RPMI7951 (cell line): ENCODE results near the gene PRAMEF25. TPM values are rescaled to one million over a fixed set of nuclear protein-coding genes. Genes with fewer than 3 reads are reported as not detected.
"Not testable (repeated sequence)": the region's sequence is repeated elsewhere in the genome, so short reads cannot be mapped to it uniquely, and the experiment has no call there.

ENCODE experiments used
- DNase-seq: peaks from one replicate; pipeline ENCODE4 v3.0.0-alpha.2; 2012; ENCODE audit warnings: low read depth
- total RNA-seq: library from RNA; depleted of rRNA; stranded (reverse); fragments of >200 nt; shearing (Covaris generic); gene quantifications from 2 replicates; pipeline ENCODE4 v1.2.3, GENCODE V29; 2014; rRNA removed

Gene PRAMEF25
- total RNA-seq, result not detected in 2 replicates

DNA sequence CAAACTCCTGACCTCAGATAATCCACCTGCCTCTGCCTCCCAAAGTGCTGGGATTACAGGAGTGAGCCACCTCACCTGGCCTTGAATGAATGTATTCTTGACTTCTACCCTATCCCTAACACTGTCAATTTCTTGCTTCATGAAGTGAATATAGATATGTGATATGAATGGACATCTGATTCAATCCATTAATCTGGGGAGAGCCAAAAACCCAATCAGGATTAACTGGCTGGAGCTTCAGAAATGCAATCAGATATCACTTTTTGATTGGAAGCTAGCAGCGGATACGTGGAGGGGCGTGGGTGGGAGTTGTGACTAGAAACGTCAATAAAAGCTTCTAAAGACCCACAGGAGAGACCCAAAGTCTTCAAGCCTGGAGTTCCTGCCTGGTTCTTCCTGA is at the start of gene PRAMEF25:
Gene PRAMEF25 (plus strand): TSS at position 301 of the 400 bp plus-strand sequence. CDS start 2,920 bp downstream, outside the sequence.
- not testable (repeated sequence) for DNase-seq

DNA sequence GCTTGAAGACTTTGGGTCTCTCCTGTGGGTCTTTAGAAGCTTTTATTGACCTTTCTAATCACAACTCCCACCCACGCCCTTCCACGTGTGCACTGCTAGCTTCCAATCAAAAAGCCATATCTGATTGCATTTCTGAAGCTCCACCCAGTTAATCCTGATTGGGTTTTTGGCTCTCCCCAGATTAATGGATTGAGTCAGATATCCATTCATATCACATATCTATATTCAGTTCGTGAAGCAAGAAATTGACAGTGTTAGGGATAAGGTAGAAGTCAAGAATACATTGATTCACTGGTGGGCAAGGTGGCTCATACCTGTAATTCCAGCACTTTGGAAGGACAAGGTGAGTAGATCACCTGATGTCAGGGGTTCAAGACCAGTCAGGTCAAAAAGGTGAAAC is 14.1 kb upstream of the PRAMEF25 start, which contains the start of gene PRAMEF27:
Gene PRAMEF27 (minus strand): TSS at position 101 of the 400 bp plus-strand sequence. CDS start 2,916 bp downstream, outside the sequence.
- DNase-seq, result not testable (repeated sequence)

DNA sequence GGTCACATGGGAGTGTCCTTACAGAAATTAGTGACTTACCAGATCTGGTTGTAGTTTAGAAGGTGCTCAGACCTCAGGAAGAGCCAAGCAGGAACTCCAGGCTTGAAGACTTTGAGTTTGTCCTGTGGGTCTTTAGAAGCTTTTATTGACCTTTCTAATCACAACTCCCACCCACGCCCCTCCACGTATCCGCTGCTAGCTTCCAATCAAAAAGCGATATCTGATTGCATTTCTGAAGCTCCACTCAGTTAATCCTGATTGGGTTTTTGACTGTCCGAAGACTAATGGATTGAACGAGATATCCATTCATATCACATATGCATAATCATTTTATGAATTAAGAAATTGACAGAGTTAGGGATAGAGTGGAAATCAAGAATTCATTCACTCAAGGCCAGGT is 46.2 kb downstream of the PRAMEF25 start, which contains the start of gene HNRNPCL2:
Gene HNRNPCL2 (minus strand): TSS at position 101 of the 400 bp plus-strand sequence. CDS start 454 bp downstream, outside the sequence.
- DNase-seq, result not testable (repeated sequence)

Other genes starting within 250 kb of the PRAMEF25 start
- gene PRAMEF11, start 239.4 kb upstream of the PRAMEF25 start, total RNA-seq, result not detected in 2 replicates
- gene HNRNPCL1, start 222.1 kb upstream of the PRAMEF25 start, total RNA-seq, result 0.12 TPM in 1 of 2 replicates, not detected in the other
- not detected in 2 replicates for gene PRAMEF2, start 213.7 kb upstream of the PRAMEF25 start, total RNA-seq
- not detected in 2 replicates for gene PRAMEF4, start 184.6 kb upstream of the PRAMEF25 start, total RNA-seq
- gene PRAMEF10, start 172.5 kb upstream of the PRAMEF25 start, total RNA-seq, result not detected in 2 replicates
- gene PRAMEF7, start 154.2 kb upstream of the PRAMEF25 start, total RNA-seq, result not detected in 2 replicates
- gene PRAMEF6, start 123.2 kb upstream of the PRAMEF25 start, total RNA-seq, result not detected in 2 replicates
- not detected in 2 replicates for gene PRAMEF27, start 14.2 kb upstream of the PRAMEF25 start, total RNA-seq
- gene HNRNPCL3, start 10.0 kb upstream of the PRAMEF25 start, total RNA-seq, result not detected in 2 replicates
- gene HNRNPCL2, start 46.1 kb downstream of the PRAMEF25 start, total RNA-seq, result not detected in 2 replicates
- not detected in 2 replicates for gene PRAMEF26, start 85.2 kb downstream of the PRAMEF25 start, total RNA-seq
- gene HNRNPCL4, start 94.9 kb downstream of the PRAMEF25 start, total RNA-seq, result not detected in 2 replicates
- gene PRAMEF9, start 101.1 kb downstream of the PRAMEF25 start, total RNA-seq, result not detected in 2 replicates
- not detected in 2 replicates for gene PRAMEF13, start 130.6 kb downstream of the PRAMEF25 start, total RNA-seq
- not detected in 2 replicates for gene PRAMEF18, start 155.4 kb downstream of the PRAMEF25 start, total RNA-seq
- gene PRAMEF5, start 183.4 kb downstream of the PRAMEF25 start, total RNA-seq, result not detected in 2 replicates
- not detected in 2 replicates for gene PRAMEF8, start 214.4 kb downstream of the PRAMEF25 start, total RNA-seq
- gene PRAMEF33, start 232.8 kb downstream of the PRAMEF25 start, total RNA-seq, result not detected in 2 replicates
- not detected in 2 replicates for gene PRAMEF15, start 244.8 kb downstream of the PRAMEF25 start, total RNA-seq